IPS-NIHi7 (cell line): ENCODE results near the gene ARHGEF3.

Experiments
- DNase-seq: peaks from one replicate; pipeline ENCODE4 v3.0.0; 2012; ENCODE audit warnings: mixed read lengths; ENCODE audit errors: extremely low spot score

Gene ARHGEF3

GRCh38 chr3:56795097-56795828 lies 6.5 kb downstream of the ARHGEF3 start:
- no peak for DNase-seq

GRCh38 chr3:56792193-56792592 lies 9.6 kb downstream of the ARHGEF3 start:
- DNase-seq: no peak

GRCh38 chr3:56790016-56790821 lies 11.5 kb downstream of the ARHGEF3 start:
- no peak for DNase-seq

GRCh38 chr3:56789076-56789475 lies 12.7 kb downstream of the ARHGEF3 start:
- DNase-seq: no peak

GRCh38 chr3:56788521-56788920 lies 13.2 kb downstream of the ARHGEF3 start:
- DNase-seq: no peak

GRCh38 chr3:56787784-56788256 lies 13.9 kb downstream of the ARHGEF3 start:
- no peak for DNase-seq

- no peak for DNase-seq
Observed at GRCh38 chr3:56787258-56787775, 14.4 kb downstream of the ARHGEF3 start.

GRCh38 chr3:56785499-56785898 lies 16.2 kb downstream of the ARHGEF3 start:
- no peak for DNase-seq

- no peak for DNase-seq
Observed at GRCh38 chr3:56784448-56785001, 17.2 kb downstream of the ARHGEF3 start.

- no peak for DNase-seq
Observed at GRCh38 chr3:56783644-56784447, 17.9 kb downstream of the ARHGEF3 start.

GRCh38 chr3:56782906-56783305 lies 18.8 kb downstream of the ARHGEF3 start:
- no peak for DNase-seq

- DNase-seq: no peak
Observed at GRCh38 chr3:56782215-56782614, 19.5 kb downstream of the ARHGEF3 start.

GRCh38 chr3:56781762-56782161 lies 20.0 kb downstream of the ARHGEF3 start:
- DNase-seq: no peak

GRCh38 chr3:56780936-56781335 lies 20.8 kb downstream of the ARHGEF3 start:
- DNase-seq: no peak

GRCh38 chr3:56778893-56779292 lies 22.9 kb downstream of the ARHGEF3 start:
- no peak for DNase-seq

GRCh38 chr3:56776556-56776950 lies 25.2 kb downstream of the ARHGEF3 start:
- DNase-seq: no peak

GRCh38 chr3:56775838-56776555 lies 25.8 kb downstream of the ARHGEF3 start:
- DNase-seq: no peak

GRCh38 chr3:56775445-56775837 lies 26.3 kb downstream of the ARHGEF3 start:
- no peak for DNase-seq

GRCh38 chr3:56773986-56774385 lies 27.8 kb downstream of the ARHGEF3 start:
- no peak for DNase-seq

GRCh38 chr3:56772952-56773938 lies 28.5 kb downstream of the ARHGEF3 start:
- DNase-seq: no peak
